ENCODE measurements around the gene ARFIP2.
"Not testable (repeated sequence)": the region's sequence is repeated elsewhere in the genome, so short reads cannot be mapped to it uniquely, and the experiment has no call there.

The ARFIP2 gene, protein sequence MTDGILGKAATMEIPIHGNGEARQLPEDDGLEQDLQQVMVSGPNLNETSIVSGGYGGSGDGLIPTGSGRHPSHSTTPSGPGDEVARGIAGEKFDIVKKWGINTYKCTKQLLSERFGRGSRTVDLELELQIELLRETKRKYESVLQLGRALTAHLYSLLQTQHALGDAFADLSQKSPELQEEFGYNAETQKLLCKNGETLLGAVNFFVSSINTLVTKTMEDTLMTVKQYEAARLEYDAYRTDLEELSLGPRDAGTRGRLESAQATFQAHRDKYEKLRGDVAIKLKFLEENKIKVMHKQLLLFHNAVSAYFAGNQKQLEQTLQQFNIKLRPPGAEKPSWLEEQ

DNA sequence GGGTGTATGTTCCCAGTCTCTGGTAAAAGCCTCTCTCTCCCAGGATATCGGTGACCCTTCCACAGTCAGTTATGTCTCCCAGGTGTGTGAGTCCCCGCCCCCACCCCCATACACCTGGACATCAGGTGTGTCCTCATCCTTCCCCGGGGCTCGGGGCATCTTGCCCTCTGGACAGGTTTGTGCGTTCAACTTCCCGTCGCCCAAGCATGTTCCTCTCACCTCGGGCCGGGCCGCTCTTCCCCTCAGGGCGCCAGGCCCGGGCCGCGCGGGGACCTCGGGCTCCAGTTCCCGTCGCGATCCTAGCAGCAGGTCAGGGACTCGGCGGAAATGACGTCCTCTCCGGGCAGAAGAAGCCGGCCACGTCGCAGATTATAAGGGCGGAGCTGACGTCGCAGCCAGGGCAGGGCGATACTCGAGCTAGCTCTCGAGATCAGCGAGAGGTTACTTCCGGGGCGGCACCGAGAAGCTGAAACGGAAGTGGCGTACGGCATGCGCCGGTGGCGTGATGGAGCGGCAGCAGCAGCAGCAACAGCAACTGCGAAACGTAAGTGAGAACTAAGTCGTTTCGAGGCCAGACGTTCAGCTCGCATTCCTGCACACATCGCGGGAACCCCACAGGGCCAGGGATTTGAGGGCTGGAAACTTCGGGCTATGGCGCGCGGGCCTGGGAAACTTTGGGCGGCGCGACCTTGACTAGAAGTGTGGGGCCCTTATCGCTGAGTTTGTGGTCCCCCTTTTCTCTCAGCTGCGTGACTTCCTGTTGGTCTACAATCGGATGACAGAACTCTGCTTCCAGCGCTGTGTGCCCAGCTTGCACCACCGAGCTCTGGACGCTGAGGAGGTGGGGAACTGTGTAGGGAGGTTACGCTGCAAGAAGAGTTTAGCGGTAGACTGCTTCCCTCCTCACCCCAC is at the start of gene ARFIP2, which contains the start of gene TIMM10B:
ARFIP2 (minus strand) TSS at position 320 of the 912 bp plus-strand sequence. CDS start 910 bp downstream, outside the sequence.
TIMM10B (plus strand) TSS at position 490 of the 912 bp plus-strand sequence; CDS start at position 506, 16 bp downstream.
- DNase-seq: peak; percentile 84

DNA sequence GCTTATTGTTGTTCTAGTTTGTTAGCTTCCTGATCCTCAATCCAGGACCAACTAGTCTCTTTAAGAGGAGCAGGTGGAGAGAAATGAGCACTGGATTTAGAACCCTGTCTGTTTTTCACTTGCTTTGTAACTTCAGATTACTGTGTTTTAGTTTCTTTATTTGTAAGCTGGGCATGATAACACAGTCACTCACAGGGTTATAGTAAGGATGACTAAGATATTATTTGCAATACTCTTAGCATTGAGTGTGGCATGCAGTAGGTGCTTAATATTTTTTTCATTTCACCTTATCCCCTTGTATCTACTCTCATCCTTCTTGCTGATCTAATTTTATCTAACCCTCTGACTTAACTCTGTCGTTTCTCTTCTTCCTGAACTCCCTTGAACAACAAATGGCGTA is 49.7 kb upstream of the ARFIP2 start:
- DNase-seq: no peak

DNA sequence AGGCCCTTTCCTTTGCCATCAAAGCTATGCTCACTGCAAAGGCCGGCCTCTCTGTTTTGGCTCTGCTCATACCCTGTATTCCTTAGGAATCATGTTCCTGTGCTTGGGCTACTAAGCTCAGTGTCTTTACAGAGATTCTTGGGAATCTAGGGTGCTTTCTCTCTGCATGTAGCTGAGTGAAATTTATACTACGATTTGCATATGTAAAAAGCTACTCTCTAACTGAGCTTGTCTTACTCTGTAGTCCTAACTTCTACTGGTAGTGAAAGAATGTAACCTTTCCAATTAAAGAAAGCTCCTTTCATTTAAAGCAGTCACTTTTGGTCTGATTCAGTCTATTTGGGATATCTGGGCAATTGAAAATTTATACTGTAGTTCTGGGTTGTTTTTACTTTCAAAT is 48.1 kb upstream of the ARFIP2 start:
- no peak for DNase-seq

DNA sequence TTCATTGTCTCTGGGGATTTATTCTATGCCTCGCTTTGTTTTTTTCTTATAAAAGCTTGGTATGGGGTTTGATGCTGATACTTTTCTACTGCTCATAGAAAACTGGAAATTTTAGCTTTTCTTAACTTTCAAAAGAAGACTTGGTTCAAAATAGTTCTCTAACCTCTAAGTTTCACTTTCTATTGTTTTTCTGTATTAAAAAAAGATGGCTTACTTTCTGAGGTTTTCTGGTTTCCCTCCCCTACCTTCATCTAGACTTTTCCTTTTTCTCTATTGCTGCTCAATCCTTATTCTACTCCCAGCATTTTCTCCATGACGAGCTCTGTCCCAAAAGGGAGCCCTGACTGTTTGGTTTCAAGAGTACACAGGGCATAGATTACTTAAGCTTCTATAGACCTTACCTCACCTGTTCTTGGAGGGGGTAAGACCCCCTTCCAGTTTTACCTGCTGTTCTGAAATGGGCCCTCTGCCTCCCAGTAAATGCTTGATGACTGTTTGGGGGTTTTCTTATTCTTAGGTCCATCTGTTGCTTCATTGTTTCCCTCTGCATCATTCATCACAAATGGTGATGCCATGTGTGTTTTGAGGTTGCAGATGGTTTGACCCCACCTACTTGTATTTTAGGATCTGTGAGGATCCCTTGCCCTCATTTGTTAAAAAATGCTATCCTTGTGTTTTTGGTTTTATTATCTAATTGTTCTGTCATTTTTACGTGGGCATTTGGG is 45.4 kb upstream of the ARFIP2 start:
- DNase-seq: no peak

DNA sequence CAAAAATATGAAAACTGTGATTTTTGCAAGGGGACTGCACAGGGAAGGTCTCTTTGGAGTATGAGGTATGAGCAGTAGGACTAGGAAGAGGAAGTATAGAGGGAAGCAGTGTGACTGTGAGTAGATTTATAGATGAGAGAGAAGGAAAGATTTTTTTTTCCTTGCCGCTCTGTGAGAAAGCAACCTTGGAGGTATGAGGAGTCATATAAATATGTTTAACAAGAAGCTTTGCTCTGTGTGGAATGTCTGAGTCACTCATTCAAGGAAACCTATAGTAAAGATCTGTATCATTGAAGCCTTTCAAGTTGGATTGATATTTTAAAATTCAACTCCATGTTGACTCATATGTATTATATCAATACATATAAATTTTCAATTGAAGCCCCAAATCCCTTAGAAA is 42.1 kb upstream of the ARFIP2 start:
- DNase-seq: no peak

DNA sequence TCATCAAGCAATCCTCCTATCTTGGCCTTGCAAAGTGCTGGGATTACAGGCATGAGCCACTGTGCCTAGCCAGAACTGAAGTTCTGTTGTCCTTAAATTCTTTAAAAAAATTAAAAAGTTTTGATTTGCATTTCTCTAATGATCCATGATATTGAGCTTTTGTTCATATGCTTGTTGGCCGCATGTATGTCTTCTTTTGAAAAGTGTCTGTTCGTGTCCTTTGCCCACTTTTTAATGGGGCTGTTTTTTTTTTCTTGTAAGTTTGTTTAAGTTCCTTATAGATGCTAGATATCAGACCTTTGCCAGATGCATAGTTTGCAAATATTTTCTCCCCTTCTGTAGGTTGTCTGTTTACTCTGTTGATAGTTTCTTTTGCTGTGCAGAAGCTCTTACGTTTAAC is 40.8 kb upstream of the ARFIP2 start:
- DNase-seq: not testable (repeated sequence)

DNA sequence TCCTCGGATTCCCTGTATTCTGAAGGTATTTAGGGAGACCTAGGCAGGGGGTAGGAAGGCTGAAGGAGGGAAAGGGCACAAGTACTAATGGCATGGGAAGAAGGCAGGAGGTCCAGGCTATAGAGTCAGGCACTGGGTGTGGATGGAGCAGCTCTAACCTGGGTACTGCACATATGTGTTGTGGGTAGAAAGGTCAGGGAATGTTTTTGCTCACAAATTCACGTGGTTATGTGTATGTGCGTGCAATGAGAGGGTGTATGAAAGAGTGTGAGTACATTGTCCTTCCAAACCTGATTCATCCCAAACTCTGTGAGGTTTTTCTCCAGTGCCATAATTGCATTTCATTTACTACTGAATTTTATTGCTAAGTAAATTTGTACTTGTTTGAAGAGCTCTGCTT is 39.1 kb upstream of the ARFIP2 start:
- DNase-seq: no peak

DNA sequence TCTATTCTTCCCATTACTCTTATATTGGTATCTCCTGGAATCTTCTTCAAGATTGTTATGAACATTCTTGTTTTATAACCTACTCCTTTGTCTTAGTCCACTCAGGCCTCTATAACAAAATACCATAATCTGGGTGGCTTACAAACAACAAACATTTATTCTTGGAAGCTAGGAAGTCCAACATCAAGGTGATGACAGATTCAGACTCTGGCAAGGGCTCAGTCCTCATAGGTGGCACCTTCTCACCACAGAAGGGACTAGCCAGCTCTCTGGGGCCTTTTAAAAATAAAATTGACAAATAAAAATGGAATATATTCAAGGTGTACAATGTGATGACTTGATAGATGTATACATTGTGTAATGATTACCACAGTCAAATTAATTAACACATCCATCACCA is 35.7 kb upstream of the ARFIP2 start:
- DNase-seq: no peak

DNA sequence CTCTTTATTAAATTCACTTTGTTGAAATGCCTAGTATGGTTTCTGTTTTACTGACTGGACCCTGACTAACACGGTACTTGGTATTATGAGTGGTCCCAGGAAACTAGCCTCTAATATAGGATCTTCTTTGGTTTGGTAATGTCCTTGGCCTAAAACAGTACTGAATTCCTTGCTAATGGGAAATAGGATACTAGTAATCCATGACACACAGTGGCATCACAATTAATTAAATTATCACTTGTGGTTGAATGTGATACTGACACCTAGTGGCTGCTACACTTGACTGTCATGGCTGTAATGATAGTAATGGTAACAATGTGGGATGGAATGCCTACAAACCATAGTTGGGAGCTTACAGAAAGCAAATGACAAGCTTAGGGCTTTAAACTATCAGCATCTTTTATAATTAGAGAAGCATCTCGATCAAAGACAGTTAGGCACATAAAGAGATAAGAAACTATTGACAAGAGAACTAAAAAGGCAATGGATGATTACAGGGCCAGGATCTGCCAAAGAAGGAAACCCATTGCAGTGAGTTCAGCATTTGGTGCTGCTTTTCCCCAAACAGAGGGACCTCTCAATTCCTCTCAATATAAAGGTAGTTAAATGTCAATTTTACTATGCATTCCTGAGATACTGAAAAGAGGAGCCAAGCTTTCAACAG is 24.6 kb upstream of the ARFIP2 start:
- no peak for DNase-seq

DNA sequence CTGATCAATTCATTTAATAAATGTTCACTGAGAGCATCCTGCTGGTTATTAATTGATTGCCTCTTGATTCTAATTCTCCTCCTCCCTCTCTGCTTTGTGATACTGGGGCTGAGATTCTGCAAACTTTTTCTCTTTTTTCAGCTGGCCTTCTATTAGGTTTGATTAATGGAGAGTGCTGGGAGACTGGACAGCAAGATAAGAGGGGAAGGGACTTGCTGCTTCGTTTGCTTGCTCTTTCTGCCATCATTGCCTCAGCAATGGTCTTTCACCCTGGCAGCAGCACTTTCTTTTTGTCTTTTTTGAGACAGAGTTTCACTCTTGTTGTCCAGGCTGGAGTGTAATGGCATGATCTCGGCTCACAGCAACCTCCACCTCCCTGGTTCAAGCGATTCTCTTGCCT is 23.0 kb upstream of the ARFIP2 start:
- DNase-seq: no peak

DNA sequence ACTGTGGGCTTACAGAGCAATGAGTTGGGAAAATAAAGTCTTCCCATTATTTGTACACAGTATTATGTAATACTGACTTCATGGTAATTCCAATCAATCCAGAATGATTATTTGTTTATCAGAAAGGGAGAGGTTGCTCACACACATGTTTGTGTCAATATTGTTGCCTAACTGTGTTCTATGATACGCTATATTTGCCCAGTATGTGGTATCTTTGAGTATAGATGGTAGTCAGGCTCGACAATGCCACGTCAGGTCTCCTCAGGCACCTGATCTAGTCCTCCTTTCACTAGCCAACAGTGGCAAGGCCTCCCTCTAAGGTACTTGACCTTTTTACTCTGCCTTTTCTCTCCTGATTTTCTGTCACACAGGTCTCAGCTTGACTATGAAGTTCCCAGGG is 21.3 kb upstream of the ARFIP2 start:
- DNase-seq: no peak

DNA sequence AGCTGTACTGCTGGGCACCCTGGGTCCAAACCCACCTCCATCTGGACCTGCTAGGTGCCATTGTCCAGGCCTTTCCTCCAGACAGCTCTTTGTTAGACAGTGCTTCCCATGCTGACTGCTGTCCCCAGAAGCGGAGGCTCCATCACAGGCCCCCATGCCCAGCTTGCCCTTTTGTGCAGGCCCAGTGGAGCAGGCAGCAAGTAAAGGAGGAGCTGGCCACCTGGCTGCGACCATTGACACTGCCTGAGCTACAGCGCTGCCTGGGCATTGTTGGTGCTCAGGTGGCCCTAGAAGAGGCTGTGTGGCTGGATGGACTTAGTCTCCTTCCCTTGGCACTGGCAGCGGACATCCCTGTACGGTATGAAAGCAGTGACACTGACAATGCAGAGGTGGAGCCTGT is 17.4 kb upstream of the ARFIP2 start:
- DNase-seq: no peak

DNA sequence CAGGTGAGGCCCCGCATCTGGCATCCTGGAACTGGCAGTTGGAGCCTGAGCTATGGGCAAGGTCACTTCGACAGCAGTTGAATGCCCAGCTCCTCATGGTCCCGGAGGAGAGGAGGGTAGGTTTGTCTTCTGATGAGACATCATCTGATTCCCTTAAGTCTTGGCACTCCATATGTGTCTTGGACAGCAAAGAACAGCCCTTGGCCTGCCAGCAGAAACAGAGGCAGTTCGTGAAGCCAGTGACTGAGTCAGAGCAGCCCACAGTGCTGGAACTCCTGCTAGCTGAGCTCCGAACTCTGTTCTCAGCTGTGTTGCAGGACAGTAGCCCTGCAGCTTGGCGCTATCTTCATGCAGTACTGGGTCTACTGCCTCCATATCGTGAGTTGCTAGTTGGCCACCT is 17.0 kb upstream of the ARFIP2 start:
- DNase-seq: no peak

DNA sequence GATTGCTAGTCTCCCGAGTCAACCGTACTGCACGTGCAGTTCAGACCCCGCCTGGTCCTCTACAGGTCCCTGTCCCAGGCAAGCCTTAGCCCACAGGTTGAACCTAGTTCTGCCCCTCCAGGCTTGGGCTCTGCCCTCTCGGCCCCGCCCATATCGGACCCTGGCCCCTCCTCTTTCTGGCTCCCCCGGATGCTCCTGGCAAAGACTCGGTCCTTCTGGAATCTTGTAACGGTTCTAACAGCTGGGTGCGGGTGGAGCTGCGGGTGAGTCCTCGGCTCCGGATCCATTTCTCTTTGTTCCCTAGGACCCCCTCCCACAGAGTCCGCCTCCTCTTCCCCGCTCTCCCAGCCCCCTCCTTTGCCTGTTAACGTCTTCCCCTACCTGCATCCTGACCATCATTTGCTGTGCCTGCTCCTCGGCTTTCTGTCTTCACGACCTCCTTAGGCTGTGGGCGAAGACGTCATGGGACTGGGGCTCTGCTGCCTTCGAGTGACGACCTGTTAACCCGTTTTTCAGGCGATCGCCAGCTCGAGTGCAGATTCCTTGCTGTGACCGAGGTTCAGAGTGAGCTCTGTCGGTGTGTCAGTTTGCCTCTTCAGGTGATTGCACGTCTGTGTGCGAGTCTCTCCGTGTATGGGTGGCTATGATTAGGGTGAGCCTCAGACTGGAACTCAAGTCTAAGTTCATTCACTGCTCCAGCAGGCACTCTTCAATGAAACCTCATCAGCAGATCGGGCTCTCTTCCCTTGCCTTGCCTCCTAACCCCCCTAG is 16.1 kb upstream of the ARFIP2 start, which contains the start of gene DNHD1:
DNHD1 (plus strand) TSS at position 212 of the 771 bp plus-strand sequence. CDS start 936 bp downstream, outside the sequence.
- no peak for DNase-seq

DNA sequence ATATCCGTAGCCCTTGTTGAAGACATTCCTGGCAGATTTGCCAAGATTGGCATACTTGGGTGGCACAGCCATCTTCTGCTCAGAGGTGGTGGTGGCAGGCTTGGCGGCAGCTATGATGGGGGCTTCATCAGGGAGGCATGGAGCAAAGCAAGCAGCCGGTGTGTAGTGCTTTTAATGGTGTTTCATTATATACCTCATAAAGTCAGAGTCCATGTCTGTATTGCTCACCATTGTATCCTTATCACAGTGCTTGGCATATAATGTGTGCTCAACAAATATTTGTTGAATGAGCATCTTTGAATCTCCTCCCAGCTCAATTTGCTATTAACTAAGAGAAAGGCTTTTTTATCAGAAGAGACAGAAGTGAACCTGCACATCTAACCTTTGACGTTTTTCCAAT is 8.2 kb upstream of the ARFIP2 start:
- no peak for DNase-seq

DNA sequence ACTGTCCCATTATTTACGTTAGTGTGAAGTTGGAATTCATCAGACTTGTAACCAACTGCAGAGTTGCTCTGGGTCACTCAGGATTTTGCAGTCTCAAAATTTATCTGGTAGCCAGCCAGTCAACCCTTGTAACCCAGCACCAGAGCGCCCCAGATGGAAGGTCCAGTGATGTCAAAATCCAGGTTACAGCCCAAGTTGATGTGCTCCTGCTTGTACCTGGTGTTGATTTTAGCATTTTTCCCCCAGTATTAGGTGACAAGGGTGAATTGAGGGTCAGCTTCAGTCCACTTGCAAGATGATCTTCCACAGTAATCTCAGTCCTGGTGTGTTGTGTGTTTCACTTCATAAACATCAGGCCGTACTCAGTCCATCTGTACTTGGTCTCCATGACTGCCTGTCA is 7.7 kb upstream of the ARFIP2 start:
- DNase-seq: no peak

DNA sequence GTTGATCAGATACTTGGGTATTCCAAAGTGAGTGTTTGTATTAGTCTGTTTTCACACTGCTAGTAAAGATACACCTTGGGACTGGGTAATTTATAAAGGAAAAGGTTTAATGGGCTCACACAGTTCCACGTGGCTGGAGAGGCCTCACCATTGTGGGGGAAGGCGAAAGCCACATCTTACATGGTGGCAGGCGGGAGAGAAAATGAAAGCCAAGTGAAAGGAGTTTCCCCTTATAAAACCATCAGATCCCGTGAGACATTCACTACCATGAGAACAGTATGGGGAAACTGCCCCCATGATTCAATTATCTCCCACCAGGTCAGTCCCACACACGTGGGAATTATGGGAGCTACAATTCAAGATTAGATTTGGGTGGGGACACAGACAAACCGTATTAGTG is 7.2 kb upstream of the ARFIP2 start:
- DNase-seq: no peak

DNA sequence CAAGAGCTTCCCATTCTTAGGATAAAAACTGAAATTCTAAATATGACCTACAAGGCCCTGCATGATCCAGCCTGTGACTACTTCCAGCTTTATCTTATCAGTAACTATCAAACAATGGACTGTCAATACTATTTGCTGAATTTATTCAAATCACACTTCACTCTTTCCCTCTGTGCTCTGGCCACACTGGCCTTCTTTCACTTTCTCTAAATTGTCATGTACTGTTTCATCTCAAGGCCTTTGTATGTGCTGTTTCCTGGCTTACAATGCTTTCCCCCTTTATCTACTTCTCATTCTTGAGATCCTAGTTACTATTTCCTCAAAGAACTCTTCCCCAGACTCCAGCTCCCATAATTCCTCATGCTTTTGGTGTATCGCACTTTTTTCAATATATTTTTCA is 5.8 kb upstream of the ARFIP2 start:
- no peak for DNase-seq

DNA sequence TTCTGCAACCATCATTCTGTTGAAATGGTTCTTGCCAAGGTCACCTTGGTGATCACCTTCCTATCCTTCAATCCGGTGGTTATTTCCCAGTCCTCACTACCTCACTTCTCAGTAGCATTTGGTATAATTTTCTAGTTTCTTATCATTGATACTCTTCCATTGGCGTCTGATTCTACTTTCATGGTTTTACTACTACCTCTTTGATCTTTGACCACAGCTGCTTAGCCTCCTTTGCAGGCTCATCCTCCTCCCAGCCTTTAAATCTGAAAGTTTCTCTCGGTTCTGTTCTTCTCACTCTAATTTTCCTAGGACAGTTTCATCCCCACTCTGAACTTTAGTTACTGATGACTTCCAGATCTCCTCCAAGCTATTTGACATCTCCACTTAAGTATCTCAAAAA is 5.1 kb upstream of the ARFIP2 start:
- DNase-seq: no peak

DNA sequence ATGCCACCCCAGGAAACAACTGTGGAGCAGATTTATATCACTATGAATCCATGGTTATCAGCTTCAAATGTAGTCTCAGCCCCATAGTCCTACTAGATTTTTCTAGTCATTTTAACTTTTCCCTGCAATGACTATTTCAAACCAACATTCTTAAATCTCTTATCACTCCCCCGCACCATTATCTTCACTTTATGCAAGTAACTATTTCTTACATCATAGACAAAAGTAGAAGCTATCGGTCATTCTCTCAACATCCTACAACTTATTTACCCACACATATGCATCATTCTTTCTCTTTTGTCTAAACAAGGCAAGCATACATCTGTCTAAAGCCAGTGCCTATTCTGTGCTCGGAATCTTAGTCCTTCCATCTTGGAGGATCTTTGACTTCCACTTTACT is 4.5 kb upstream of the ARFIP2 start:
- no peak for DNase-seq

DNA sequence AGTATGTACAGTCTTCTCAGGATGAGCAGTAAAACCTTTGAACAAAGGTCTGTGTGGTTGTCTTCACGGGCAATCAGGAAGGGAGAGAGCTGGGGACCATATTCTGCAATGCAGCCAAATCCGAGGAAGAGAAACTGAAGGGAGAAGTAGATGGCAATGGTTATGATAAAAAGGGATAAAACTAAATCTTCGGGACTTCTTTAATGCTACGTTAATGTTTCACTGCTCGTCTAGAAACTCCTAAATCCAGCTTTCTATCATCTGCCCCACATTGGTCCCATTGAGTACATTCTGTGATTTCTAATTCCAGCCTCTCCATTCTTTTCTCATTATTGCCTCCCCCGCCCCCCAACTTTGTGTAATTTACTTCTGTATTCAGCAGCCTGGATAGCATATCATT is 1.9 kb upstream of the ARFIP2 start:
- no peak for DNase-seq

DNA sequence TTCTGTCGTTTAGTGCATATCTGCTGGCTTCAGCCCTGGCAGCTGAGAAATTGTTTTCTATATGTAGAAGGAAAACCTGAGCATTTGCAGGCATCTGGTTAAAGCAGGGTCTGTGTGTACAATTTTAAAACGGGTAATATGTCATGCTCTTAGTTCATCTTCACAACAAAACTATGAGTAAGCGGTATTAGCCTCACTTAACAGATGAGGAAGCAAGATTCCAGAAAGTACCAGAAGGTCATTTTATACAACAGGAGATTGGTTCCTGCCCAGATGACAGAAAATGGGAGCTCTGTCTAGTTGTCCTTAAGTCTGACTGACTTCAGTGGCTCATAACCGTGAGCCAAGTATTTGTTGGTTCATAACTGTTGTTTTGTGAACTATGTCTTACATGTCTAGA is 1.3 kb upstream of the ARFIP2 start:
- no peak for DNase-seq

Measured in NCI-H2081 treated with DMSO at 0.1 percent for 48 hours (cell line).